ENCODE results near the gene MINDY4.

- TF ChIP-seq, protein P1, sequence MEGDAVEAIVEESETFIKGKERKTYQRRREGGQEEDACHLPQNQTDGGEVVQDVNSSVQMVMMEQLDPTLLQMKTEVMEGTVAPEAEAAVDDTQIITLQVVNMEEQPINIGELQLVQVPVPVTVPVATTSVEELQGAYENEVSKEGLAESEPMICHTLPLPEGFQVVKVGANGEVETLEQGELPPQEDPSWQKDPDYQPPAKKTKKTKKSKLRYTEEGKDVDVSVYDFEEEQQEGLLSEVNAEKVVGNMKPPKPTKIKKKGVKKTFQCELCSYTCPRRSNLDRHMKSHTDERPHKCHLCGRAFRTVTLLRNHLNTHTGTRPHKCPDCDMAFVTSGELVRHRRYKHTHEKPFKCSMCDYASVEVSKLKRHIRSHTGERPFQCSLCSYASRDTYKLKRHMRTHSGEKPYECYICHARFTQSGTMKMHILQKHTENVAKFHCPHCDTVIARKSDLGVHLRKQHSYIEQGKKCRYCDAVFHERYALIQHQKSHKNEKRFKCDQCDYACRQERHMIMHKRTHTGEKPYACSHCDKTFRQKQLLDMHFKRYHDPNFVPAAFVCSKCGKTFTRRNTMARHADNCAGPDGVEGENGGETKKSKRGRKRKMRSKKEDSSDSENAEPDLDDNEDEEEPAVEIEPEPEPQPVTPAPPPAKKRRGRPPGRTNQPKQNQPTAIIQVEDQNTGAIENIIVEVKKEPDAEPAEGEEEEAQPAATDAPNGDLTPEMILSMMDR (IDR thresholded peaks at IDR 0.05): no peak
- TF ChIP-seq EZH2 (IDR thresholded peaks at IDR 0.05; ENCODE audit: borderline replicate concordance, insufficient read depth, low read depth, low read length, poor library complexity, severe bottlenecking): no peak
Observed at GRCh38 chr7:30817371-30817767, 46.2 kb downstream of the MINDY4 start.
